ENCODE measurements around the gene ADGRG6.

ADGRG6 gene

DNA sequence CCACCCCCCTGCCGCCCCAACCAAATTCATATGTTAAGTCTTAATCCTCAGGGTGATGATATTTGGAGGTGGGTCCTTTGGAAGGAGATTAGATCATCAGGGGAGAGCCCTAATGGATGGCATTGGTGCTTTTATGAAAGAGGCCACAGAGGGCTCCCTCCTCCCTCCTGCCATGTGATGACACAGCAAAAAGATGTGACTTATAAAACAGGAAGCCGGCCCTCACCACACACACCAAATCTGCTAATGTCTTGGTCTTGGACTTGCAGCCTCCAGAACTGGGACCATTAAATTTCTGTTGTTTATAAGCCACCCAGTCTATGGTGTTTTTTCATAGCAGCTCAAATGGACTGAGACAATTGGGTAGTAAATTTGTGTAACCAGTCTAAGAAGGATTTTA is 176.3 kb downstream of the ADGRG6 start:
- H3K4me3 ChIP-seq (ENCODE audit: low read depth, low read length), result no peak overlapping the region
- in situ Hi-C loops (cut with HindIII; ENCODE audit: low sequenced_read_pairs), result no loop called here
- TF ChIP-seq, protein P1, sequence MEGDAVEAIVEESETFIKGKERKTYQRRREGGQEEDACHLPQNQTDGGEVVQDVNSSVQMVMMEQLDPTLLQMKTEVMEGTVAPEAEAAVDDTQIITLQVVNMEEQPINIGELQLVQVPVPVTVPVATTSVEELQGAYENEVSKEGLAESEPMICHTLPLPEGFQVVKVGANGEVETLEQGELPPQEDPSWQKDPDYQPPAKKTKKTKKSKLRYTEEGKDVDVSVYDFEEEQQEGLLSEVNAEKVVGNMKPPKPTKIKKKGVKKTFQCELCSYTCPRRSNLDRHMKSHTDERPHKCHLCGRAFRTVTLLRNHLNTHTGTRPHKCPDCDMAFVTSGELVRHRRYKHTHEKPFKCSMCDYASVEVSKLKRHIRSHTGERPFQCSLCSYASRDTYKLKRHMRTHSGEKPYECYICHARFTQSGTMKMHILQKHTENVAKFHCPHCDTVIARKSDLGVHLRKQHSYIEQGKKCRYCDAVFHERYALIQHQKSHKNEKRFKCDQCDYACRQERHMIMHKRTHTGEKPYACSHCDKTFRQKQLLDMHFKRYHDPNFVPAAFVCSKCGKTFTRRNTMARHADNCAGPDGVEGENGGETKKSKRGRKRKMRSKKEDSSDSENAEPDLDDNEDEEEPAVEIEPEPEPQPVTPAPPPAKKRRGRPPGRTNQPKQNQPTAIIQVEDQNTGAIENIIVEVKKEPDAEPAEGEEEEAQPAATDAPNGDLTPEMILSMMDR (IDR thresholded peaks at IDR 0.05; ENCODE audit: low read depth, low read length, missing control alignments), result no peak
- DNase-seq (ENCODE audit: low read depth), result no peak

DNA sequence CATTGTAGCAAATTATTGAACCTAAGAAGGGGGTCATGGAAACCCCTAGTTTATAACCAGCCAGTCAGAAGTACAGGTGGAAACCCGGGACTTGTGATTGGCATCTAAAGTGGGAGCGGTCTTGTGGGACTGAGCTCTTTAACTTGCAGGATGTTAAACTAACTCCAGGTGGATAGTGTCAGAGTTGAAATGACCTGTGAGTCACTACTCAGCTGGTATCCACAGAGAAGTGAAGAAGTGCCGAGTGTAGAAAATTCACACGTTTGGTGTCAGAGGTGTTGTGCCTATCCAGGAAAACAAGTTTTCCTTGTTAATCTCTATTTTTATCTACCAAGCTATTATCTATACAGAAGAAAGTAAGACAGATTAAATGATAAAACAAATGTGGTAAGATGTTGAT is 179.7 kb downstream of the ADGRG6 start:
- no peak for DNase-seq (ENCODE audit: low read depth)
- no peak overlapping the region for H3K4me3 ChIP-seq (ENCODE audit: low read depth, low read length)
- TF ChIP-seq, protein P1 (IDR thresholded peaks at IDR 0.05; ENCODE audit: low read depth, low read length, missing control alignments), result no peak
- in situ Hi-C loops (cut with HindIII; ENCODE audit: low sequenced_read_pairs), result no loop called here

DNA sequence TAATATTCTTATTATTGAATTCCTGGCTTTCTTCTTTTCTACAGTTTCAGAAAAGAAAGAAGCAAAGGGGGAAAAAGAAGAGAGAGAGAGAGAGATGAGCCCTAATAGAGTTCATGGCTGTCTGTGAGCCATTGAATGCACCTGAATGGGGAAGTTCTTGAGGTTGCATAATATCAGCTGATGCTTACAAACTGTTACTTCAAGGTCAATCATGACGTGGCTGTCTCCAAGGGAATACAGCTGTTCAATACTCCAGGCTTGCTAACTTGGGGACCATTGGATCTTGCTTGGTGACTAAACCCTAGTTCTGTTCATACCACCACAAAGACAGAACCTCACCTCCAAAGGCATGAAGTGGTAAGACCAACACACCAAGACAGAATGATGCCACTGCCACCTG is 180.4 kb downstream of the ADGRG6 start:
- TF ChIP-seq, protein P1 (IDR thresholded peaks at IDR 0.05; ENCODE audit: low read depth, low read length, missing control alignments), result no peak
- in situ Hi-C loops (cut with HindIII; ENCODE audit: low sequenced_read_pairs), result no loop called here
- no peak overlapping the region for H3K4me3 ChIP-seq (ENCODE audit: low read depth, low read length)
- DNase-seq (ENCODE audit: low read depth), result no peak

DNA sequence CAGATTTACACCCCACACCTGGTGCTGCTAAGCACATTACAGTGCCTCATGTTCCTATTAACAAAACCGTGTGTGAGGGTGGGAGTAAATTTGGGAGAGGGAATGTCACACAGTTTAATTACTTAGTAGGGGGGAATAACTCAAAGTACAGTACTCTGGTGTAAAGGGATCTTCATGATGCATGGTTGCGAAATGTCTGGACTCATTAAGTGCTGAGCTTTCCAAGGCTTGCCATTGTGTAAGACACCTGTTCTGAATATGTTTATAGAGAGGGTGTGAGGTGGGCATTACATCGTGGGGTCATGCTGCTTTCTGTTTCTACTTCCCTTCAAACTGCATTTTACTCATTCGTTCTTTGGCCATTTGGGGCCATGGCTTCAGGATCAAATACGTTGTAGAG is 181.2 kb downstream of the ADGRG6 start:
- TF ChIP-seq, protein P1 (IDR thresholded peaks at IDR 0.05; ENCODE audit: low read depth, low read length, missing control alignments), result no peak
- in situ Hi-C loops (cut with HindIII; ENCODE audit: low sequenced_read_pairs), result no loop called here
- no peak for DNase-seq (ENCODE audit: low read depth)
- no peak overlapping the region for H3K4me3 ChIP-seq (ENCODE audit: low read depth, low read length)

DNA sequence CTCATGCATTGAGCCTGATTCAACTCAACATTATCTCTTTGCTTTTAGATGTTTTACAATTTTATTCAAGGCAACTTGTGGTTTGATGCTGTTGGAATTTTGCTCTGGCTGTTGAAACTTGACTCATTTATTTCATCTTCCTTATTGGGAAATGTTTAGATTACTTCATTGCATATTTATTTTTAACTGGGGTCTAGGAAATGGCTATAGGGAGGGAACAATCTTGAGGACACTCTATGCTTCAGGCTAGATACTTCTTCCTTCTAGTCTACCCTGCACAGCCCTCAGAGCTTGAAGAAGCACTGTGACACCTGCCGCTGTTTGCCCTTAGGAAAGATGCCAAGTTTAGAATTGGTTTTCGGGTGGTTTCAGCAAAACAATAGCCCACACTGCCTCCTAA is 183.4 kb downstream of the ADGRG6 start:
- DNase-seq (ENCODE audit: low read depth), result no peak
- H3K4me3 ChIP-seq (ENCODE audit: low read depth, low read length), result no peak overlapping the region
- in situ Hi-C loops (cut with HindIII; ENCODE audit: low sequenced_read_pairs), result no loop called here
- TF ChIP-seq, protein P1 (IDR thresholded peaks at IDR 0.05; ENCODE audit: low read depth, low read length, missing control alignments), result no peak

DNA sequence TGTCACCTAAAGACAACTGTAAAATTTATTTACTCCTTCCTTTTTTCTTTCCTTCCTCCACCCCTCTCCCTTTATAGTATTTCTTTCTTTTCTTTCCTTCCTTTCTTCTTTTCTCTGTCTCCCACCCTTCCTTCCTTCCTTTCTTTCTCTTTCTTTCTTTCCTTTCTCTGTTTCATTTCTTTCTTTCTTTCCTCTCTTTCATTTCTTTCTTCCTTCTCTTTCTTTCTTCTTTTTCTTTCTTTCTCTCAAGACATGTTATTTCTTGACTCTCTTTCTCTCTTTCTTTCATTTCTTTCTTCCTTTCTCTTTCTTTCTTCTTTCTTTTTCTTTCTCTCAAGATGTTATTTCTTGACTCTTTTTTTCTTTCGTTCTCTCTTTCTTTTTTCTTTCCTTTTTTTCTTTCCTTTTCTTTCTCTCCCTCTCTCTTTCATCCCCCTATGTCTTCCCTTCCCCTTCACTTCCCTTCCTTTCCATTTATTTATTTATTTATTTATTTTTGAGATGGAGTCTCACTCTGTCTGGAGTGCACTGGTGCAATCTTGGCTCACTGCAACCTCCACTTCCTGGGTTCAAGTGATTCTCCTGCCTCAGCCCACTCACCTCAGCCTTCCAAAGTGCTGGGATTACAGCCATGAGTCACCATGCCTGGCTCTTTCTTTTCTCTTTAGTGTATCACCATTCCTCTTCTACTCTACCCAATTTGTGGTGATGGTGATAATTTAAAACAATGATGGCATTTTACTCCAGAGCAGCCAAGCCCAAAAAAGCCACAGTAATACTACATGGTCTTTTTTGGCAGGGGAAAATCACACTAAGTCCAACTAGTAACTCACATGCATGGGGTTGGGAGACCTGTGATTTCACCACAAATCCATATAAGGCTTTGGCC is 188.2 kb downstream of the ADGRG6 start:
- no peak for DNase-seq (ENCODE audit: low read depth)
- H3K4me3 ChIP-seq (ENCODE audit: low read depth, low read length), result no peak overlapping the region
- TF ChIP-seq, protein P1 (IDR thresholded peaks at IDR 0.05; ENCODE audit: low read depth, low read length, missing control alignments), result no peak
- in situ Hi-C loops (cut with HindIII; ENCODE audit: low sequenced_read_pairs), result no loop called here

Data from astrocyte of the cerebellum (primary cell).